GM12891 (cell line): ENCODE data around the gene LRCH1.

Experiments
- POLR2A ChIP-seq: IDR thresholded peaks from 2 replicates; pipeline ENCODE4 v1.6.1; 2011; ENCODE audit warnings: low read depth, low read length, control low read depth
- POLR2AphosphoS5 ChIP-seq: IDR thresholded peaks from 2 replicates; pipeline ENCODE4 v1.6.1; 2011; ENCODE audit warnings: low read depth, low read length, control low read depth
- TAF1 ChIP-seq: IDR thresholded peaks from 2 replicates; pipeline ENCODE4 v1.6.1; 2011; ENCODE audit warnings: low read depth, low read length, control low read depth

GRCh38 chr13:46641274-46642081 is 88.5 kb downstream of the LRCH1 start:
- no peak for TF ChIP-seq POLR2A
- TF ChIP-seq POLR2AphosphoS5 = no peak
- TF ChIP-seq TAF1 = no peak
